ENCODE measurements around the gene SGCD. TPM values are rescaled to one million over a fixed set of nuclear protein-coding genes. Genes with fewer than 3 reads are reported as not detected.
"Not testable (repeated sequence)": the region's sequence is repeated elsewhere in the genome, so short reads cannot be mapped to it uniquely, and the experiment has no call there.

SGCD gene
- total RNA-seq, 1 experiment from 2014 or later: not detected

DNA sequence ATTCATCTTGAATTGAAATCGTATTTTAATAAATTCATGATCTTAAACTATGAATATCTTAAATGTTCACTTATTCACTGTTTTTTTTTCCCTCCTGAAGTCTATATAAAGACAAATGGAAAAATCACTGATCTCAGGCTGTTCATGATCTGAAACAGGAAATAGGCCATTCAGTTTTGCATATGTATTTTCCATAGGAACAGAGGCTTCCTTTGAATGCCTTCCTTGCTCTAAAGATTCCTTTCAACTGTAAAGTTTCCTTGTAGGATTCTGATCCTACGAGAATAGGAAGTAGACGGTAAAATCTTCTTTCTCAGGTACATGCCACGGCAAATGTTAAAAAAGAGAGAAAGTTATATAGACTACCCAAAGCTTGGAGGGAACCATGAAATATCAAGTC, 328.8 kb downstream of the SGCD start:
- Histone ChIP-seq H3K27ac (no peak overlapping the region), H3K27me3 (replicated peaks) (no peaks in the 10 kb centered on the region), H3K4me1 (replicated peaks) (no peaks in the 10 kb centered on the region), H3K4me3 (no peak overlapping the region), H3K9me3 (replicated peaks) (no peaks in the 10 kb centered on the region), H3K36me3 (no peaks in the 10 kb centered on the region)
- no peak for DNase-seq (ENCODE audit: low read depth in 1 of 2, low spot score in 2 of 2)

GRCh38 chr5:156664832-156665231, 337.9 kb downstream of the SGCD start:
- not testable (repeated sequence) for H3K4me3 ChIP-seq; H3K27me3 ChIP-seq (replicated peaks); H3K36me3 ChIP-seq; H3K27ac ChIP-seq; H3K9me3 ChIP-seq (replicated peaks); DNase-seq (ENCODE audit: low read depth in 1 of 2, low spot score in 2 of 2); H3K4me1 ChIP-seq (replicated peaks)

- not testable (repeated sequence) for H3K4me3 ChIP-seq; DNase-seq (ENCODE audit: low read depth in 1 of 2, low spot score in 2 of 2); H3K9me3 ChIP-seq (replicated peaks); H3K4me1 ChIP-seq (replicated peaks); H3K27ac ChIP-seq; H3K36me3 ChIP-seq; H3K27me3 ChIP-seq (replicated peaks)
Measured at GRCh38 chr5:156666686-156667085, 339.7 kb downstream of the SGCD start.

DNA sequence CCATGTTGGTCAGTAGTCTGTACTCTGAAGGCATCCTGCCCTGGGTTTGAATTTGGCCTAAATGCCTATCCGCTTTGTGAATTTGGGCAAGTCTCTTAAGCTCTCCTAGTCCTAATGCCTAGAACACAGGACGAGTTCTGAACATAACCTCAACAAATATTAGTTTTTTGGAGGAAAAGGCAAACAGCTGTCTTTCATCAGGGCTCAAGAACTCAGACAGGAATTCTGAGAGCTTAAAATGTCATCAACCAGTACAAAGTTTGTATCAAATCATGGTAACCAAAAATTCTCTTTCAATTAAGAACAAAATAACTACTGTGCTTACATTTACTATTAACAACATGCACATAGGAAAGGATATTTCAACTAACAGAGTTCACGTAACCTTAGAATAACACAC, 340.7 kb downstream of the SGCD start:
- Histone ChIP-seq H3K27me3 (replicated peaks) (no peaks in the 10 kb centered on the region), H3K4me1 (replicated peaks) (no peaks in the 10 kb centered on the region), H3K27ac (no peak overlapping the region), H3K9me3 (replicated peaks) (no peaks in the 10 kb centered on the region), H3K4me3 (no peak overlapping the region), H3K36me3 (no peaks in the 10 kb centered on the region)
- no peak for DNase-seq (ENCODE audit: low read depth in 1 of 2, low spot score in 2 of 2)

DNA sequence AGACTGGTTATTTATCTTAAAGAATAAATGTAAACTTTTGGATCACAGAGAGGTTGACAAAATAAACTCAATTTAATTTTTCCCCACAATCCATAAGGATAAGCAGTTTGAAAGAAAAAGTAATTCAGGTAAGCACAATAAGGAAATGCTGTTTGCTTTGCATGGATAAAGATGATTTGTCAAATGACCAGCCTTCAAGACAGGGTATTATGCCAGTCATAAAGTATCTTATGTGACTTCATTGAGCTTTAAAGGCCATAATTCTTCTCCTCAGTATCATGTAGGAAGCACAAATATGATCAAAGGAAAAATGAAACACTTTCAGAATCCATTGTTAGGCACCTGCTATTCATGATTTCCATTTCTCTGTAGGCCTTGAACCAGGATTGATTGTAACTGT, 342.5 kb downstream of the SGCD start:
- Histone ChIP-seq H3K27ac (no peak overlapping the region), H3K4me3 (no peak overlapping the region), H3K9me3 (replicated peaks) (no peaks in the 10 kb centered on the region), H3K4me1 (replicated peaks) (no peaks in the 10 kb centered on the region), H3K36me3 (no peaks in the 10 kb centered on the region), H3K27me3 (replicated peaks) (no peaks in the 10 kb centered on the region)
- no peak for DNase-seq (ENCODE audit: low read depth in 1 of 2, low spot score in 2 of 2)

GRCh38 chr5:156670615-156671014, 343.7 kb downstream of the SGCD start:
- H3K27me3 ChIP-seq (replicated peaks): no peaks in the 10 kb centered on the region
- no peak for DNase-seq (ENCODE audit: low read depth in 1 of 2, low spot score in 2 of 2)
- H3K36me3 ChIP-seq: no peaks in the 10 kb centered on the region

GRCh38 chr5:156675395-156675794, 348.4 kb downstream of the SGCD start:
- DNase-seq (ENCODE audit: low read depth in 1 of 2, low spot score in 2 of 2): no peak
- no peak overlapping the region for H3K27ac ChIP-seq
- H3K4me3 ChIP-seq: no peak overlapping the region
- no peaks in the 10 kb centered on the region for H3K4me1 ChIP-seq (replicated peaks)
- H3K9me3 ChIP-seq (replicated peaks): no peaks in the 10 kb centered on the region
- H3K36me3 ChIP-seq: no peaks in the 10 kb centered on the region
- no peaks in the 10 kb centered on the region for H3K27me3 ChIP-seq (replicated peaks)

More at GRCh38 chr5:156670615-156671014, 343.7 kb downstream of the SGCD start:
- Histone ChIP-seq H3K27ac (no peak overlapping the region), H3K9me3 (replicated peaks) (no peaks in the 10 kb centered on the region), H3K4me1 (replicated peaks) (no peaks in the 10 kb centered on the region), H3K4me3 (no peak overlapping the region)

DNA sequence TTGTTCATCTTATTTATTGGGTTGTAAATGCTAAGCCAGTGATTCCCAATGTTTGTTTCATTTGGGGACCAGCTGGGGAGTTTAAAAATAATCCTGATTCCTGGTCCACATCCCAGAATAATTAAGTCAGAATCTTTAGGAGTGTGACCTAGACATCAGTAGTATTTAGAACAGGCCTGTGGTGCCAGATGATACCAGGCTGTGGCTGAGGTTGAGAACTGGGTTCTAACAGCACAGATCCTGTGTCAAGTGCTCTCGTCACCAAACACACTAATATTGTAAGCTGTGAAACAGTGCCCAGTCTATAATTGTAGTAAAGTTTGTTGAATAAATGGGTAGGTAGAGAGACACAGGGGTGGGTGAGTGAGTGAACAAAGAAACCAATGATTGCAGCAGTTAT, 351.0 kb downstream of the SGCD start:
- no peak for DNase-seq (ENCODE audit: low read depth in 1 of 2, low spot score in 2 of 2)
- Histone ChIP-seq H3K4me3 (no peak overlapping the region), H3K27ac (no peak overlapping the region), H3K36me3 (no peaks in the 10 kb centered on the region), H3K9me3 (replicated peaks) (no peaks in the 10 kb centered on the region), H3K4me1 (replicated peaks) (no peaks in the 10 kb centered on the region), H3K27me3 (replicated peaks) (no peaks in the 10 kb centered on the region)

GRCh38 chr5:156678484-156678883, 351.5 kb downstream of the SGCD start:
- Histone ChIP-seq H3K9me3 (replicated peaks) (no peaks in the 10 kb centered on the region), H3K36me3 (no peaks in the 10 kb centered on the region), H3K27me3 (replicated peaks) (no peaks in the 10 kb centered on the region), H3K4me1 (replicated peaks) (no peaks in the 10 kb centered on the region), H3K27ac (no peak overlapping the region), H3K4me3 (no peak overlapping the region)
- no peak for DNase-seq (ENCODE audit: low read depth in 1 of 2, low spot score in 2 of 2)

DNA sequence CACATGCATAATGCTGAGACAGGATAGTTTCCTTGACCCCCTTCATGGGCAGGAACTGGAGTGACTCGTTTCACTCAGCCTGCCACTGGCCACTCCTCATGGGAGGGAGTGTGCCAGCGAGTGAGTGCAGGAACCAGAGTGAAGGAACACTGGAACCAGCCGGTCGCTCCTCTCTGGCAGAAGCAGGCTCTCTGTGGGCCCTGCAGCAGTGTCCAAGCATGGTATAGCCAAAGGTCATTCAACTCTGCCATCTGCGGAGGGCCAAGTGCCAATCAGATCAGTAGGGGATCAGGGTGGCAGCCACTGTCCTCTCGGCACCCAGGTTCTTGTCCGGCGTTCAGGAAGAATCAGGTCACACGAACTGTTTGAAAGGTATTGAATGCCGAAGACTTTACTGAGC, 353.9 kb downstream of the SGCD start:
- Histone ChIP-seq H3K9me3 (replicated peaks) (no peaks in the 10 kb centered on the region), H3K36me3 (no peaks in the 10 kb centered on the region), H3K27me3 (replicated peaks) (no peaks in the 10 kb centered on the region), H3K27ac (no peak overlapping the region), H3K4me3 (no peak overlapping the region), H3K4me1 (replicated peaks) (no peaks in the 10 kb centered on the region)
- no peak for DNase-seq (ENCODE audit: low read depth in 1 of 2, low spot score in 2 of 2)

- Histone ChIP-seq H3K4me3 (no peak overlapping the region), H3K9me3 (replicated peaks) (no peaks in the 10 kb centered on the region), H3K36me3 (no peaks in the 10 kb centered on the region), H3K27ac (no peak overlapping the region), H3K27me3 (replicated peaks) (no peaks in the 10 kb centered on the region), H3K4me1 (replicated peaks) (no peaks in the 10 kb centered on the region)
- no peak for DNase-seq (ENCODE audit: low read depth in 1 of 2, low spot score in 2 of 2)
Measured at GRCh38 chr5:156681265-156681664, 354.3 kb downstream of the SGCD start.

DNA sequence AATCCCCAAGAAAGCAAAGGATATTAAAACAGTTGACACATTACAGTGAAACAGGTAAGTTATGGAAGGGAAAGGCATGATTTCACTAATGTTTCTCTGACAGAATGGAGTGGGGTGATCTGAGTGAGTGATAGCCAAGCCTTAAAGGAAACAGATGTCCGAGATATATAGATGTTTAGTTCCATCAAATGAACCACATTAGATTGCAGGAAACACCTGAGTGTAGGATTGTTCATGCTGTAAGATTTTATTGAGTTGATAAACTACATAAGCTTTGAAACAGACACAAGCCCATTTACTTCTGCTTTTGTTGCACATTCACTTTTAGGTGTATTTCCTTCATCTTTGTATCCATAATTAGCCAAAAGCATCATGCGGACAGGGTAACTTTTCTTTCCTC, 356.0 kb downstream of the SGCD start:
- Histone ChIP-seq H3K4me3 (no peak overlapping the region), H3K36me3 (no peaks in the 10 kb centered on the region), H3K27ac (no peak overlapping the region), H3K4me1 (replicated peaks) (no peaks in the 10 kb centered on the region), H3K27me3 (replicated peaks) (no peaks in the 10 kb centered on the region), H3K9me3 (replicated peaks) (no peaks in the 10 kb centered on the region)
- DNase-seq (ENCODE audit: low read depth in 1 of 2, low spot score in 2 of 2): no peak

GRCh38 chr5:156683509-156683908, 356.5 kb downstream of the SGCD start:
- H3K27ac ChIP-seq: no peak overlapping the region
- H3K4me3 ChIP-seq: no peak overlapping the region
- no peaks in the 10 kb centered on the region for H3K4me1 ChIP-seq (replicated peaks)
- no peaks in the 10 kb centered on the region for H3K36me3 ChIP-seq
- DNase-seq (ENCODE audit: low read depth in 1 of 2, low spot score in 2 of 2): no peak
- no peaks in the 10 kb centered on the region for H3K27me3 ChIP-seq (replicated peaks)
- H3K9me3 ChIP-seq (replicated peaks): no peaks in the 10 kb centered on the region

GRCh38 chr5:156684216-156684615, 357.3 kb downstream of the SGCD start:
- DNase-seq (ENCODE audit: low read depth in 1 of 2, low spot score in 2 of 2): no peak
- Histone ChIP-seq H3K36me3 (no peaks in the 10 kb centered on the region), H3K4me3 (no peak overlapping the region), H3K27me3 (replicated peaks) (no peaks in the 10 kb centered on the region), H3K4me1 (replicated peaks) (no peaks in the 10 kb centered on the region), H3K9me3 (replicated peaks) (no peaks in the 10 kb centered on the region), H3K27ac (no peak overlapping the region)

DNA sequence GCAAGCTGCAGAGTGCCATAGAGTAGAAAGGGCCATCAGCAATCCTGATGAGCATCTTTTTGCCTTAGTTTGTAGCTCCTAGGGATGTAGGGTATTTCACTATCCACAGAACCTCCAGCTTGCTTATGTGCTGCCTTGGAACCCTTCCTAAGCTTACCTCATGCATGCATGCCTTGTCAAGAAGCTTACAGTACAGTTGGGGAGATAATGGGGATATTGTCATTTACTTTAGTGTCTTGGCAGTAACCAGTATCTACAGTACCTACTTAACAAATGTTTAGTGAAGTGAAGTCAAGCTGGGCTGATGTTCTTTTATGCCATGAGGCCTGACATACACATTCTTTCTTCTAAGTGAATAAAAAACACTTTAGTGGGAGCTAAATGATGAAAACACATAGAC, 358.5 kb downstream of the SGCD start:
- DNase-seq (ENCODE audit: low read depth in 1 of 2, low spot score in 2 of 2): no peak
- Histone ChIP-seq H3K36me3 (no peaks in the 10 kb centered on the region), H3K27me3 (replicated peaks) (no peaks in the 10 kb centered on the region), H3K9me3 (replicated peaks) (no peaks in the 10 kb centered on the region), H3K4me3 (no peak overlapping the region), H3K4me1 (replicated peaks) (no peaks in the 10 kb centered on the region), H3K27ac (no peak overlapping the region)
